BLaER1 treated with 17β-estradiol and CSF1 and Interleukin-3, amounts not matched to agents 10 nM and 100 nM (cell line): ENCODE results near the gene AP2A2.
"Not testable (repeated sequence)": the region's sequence is repeated elsewhere in the genome, so short reads cannot be mapped to it uniquely, and the experiment has no call there.

Experiments
- H3K27ac ChIP-seq, 11 experiments: shearing (Covaris generic); formaldehyde crosslinking; 2 replicates each; pipeline ENCODE4 v1.8.1; 2022
- H3K27me3 ChIP-seq, 11 experiments: shearing (Covaris generic); formaldehyde crosslinking; 2 replicates each; pipeline ENCODE4 v1.8.1; 2022
- H3K36me3 ChIP-seq, 11 experiments: shearing (Covaris generic); formaldehyde crosslinking; 2 replicates each; pipeline ENCODE4 v1.8.1; 2022
- H3K4me1 ChIP-seq, 10 experiments: shearing (Covaris generic); formaldehyde crosslinking; 2 replicates each; pipeline ENCODE4 v1.8.1; 2022
- H3K4me2 ChIP-seq, 11 experiments: shearing (Covaris generic); formaldehyde crosslinking; 2 replicates each; pipeline ENCODE4 v1.8.1; 2022
- H3K4me3 ChIP-seq, 10 experiments: shearing (Covaris generic); formaldehyde crosslinking; 2 replicates each; pipeline ENCODE4 v1.8.1; 2022
- H3K9ac ChIP-seq, 11 experiments: shearing (Covaris generic); formaldehyde crosslinking; 2 replicates each; pipeline ENCODE4 v1.8.1; 2022
- H3K9me3 ChIP-seq, 11 experiments: shearing (Covaris generic); formaldehyde crosslinking; replicated peaks in 1 of 11; 2 replicates each; pipeline ENCODE4 v1.8.1; 2022
- H4K20me1 ChIP-seq, 11 experiments: shearing (Covaris generic); formaldehyde crosslinking; 2 replicates each; pipeline ENCODE4 v1.8.1; 2022
- Cebpa-rat ChIP-seq, 11 experiments: shearing (Covaris generic); IDR thresholded peaks; 2 replicates each; pipeline ENCODE4 v1.8.1; 2022

Gene AP2A2

DNA sequence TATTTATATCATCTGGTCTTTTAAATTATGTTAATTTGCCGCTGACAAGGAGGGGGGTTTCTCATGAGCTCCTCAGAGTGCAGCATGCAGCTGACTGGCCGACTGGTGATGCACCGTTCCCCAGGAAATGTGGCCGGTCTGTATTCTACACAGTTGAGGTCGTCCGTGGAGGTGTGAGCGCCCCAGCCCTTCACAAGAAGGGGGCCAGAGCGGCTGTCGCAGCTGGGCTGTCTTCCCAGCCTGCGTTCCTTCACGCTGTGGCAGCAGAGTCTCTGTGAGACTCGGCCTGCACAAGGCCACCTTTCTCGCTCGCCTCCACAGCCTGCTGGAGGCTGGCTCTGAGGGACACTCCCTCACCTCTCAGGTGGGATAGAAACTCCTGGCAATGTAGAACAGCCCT lies 43.2 kb downstream of the AP2A2 start:
- peak overlapping the region in 8 of 11 experiments; percentile 10 to 69 (median 44); a peak in 13 of 22 replicates for H3K9ac ChIP-seq
- H3K27me3 ChIP-seq: no peaks in the 10 kb centered on the region
- no peaks in the 10 kb centered on the region for H3K9me3 ChIP-seq
- peaks cover 77 to 88% (median 81%) of the 10 kb centered on the region in 10 experiments for H3K4me1 ChIP-seq
- peak overlapping the region in 5 of 11 experiments; percentile 39 to 65 (median 60); a peak in 10 of 22 replicates for H3K27ac ChIP-seq
- peak overlapping the region; percentile 79 to 96 (median 89) for H3K4me2 ChIP-seq
- peaks cover 21 to 74% (median 34%) of the 10 kb centered on the region in 11 experiments for H3K36me3 ChIP-seq
- H3K4me3 ChIP-seq: peak overlapping the region in 4 of 10 experiments; percentile 3 to 43 (median 14); a peak in 3 of 20 replicates
- TF ChIP-seq Cebpa-rat (IDR thresholded peaks at IDR 0.05): no peak
- H4K20me1 ChIP-seq: peaks cover 60 to 98% (median 85%) of the 10 kb centered on the region in 11 experiments

DNA sequence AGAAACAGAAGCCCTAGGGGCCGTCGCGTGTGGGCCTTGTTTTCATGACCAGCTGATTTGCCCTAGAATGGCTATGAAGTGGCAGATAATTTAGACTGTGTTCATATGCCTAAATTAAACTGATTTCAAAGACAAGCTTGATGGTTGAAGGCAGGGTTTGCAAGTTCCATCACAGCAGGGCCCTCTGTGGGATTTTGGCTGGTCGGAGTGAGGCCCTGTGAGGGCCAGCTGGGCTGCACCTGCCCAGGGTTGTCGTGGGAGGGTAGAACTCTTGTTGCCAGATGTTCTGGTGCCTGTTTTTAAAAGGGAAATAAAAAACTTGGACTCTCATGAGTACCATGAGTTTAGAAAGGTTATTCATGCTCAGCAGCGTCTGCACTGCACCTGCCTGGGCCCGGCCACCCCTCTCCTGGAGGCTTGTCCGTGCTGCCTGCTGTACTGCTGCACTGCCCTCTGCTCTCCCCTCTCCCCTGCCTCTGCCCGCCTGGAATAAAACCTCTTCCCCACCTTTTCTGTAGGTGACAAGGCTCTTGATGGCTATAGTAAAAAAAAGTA lies 44.1 kb downstream of the AP2A2 start:
- Histone ChIP-seq H3K27ac (peak overlapping the region in 4 of 11 experiments; percentile 0 to 43 (median 24); a peak in 5 of 22 replicates), H3K4me1 (peaks cover 77 to 94% (median 85%) of the 10 kb centered on the region in 10 experiments), H3K4me3 (peak overlapping the region in 1 of 10 experiments; percentile 5; a peak in 1 of 20 replicates), H3K9me3 (no peaks in the 10 kb centered on the region), H4K20me1 (peaks cover 59 to 98% (median 91%) of the 10 kb centered on the region in 11 experiments), H3K36me3 (peaks cover 18 to 74% (median 31%) of the 10 kb centered on the region in 11 experiments; a peak in 21 of 22 replicates), H3K4me2 (peak overlapping the region; percentile 79 to 96 (median 89)), H3K27me3 (no peaks in the 10 kb centered on the region), H3K9ac (peak overlapping the region in 3 of 11 experiments; percentile 5 to 24 (median 16); a peak in 4 of 22 replicates)
- TF ChIP-seq Cebpa-rat (IDR thresholded peaks at IDR 0.05): no peak

DNA sequence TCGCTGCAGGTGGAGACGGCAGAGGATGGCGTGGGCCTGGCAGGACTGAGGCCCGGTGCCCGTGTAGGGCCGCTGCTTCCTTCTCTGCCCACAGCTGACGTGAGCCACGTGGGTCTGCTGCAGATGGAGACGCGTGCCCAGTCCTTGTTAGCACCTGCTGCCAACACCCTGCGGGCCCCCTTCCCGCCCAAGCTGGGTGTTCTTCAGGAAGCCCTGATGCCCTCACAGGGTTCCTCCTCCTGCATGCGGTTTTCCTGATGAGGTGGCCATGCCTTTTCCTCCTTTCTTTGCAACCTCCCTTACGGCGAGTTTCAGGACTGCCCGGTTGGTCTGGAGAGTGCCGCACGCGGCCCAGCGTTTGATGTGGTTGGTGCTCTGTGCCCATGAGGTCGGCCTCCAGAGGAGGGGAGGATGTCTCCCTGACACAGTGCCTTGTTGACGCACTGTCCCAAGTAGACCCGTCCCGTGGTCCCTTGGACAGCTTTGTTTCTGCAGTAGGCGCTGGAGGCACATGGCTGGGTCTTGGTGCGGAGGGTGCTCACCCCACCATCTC lies 44.7 kb downstream of the AP2A2 start:
- peak overlapping the region in 6 of 11 experiments; percentile 1 to 61 (median 32); a peak in 8 of 22 replicates for H3K27ac ChIP-seq
- no peaks in the 10 kb centered on the region for H3K9me3 ChIP-seq
- peaks cover 77 to 92% (median 86%) of the 10 kb centered on the region in 10 experiments for H3K4me1 ChIP-seq
- H3K4me2 ChIP-seq: peak overlapping the region; percentile 79 to 96 (median 89)
- peaks cover 22 to 80% (median 37%) of the 10 kb centered on the region in 11 experiments for H3K36me3 ChIP-seq
- TF ChIP-seq Cebpa-rat (IDR thresholded peaks at IDR 0.05): no peak
- H3K27me3 ChIP-seq: no peaks in the 10 kb centered on the region
- H3K4me3 ChIP-seq: peak overlapping the region in 2 of 10 experiments; percentile 1 to 5; a peak in 3 of 20 replicates
- H3K9ac ChIP-seq: peak overlapping the region in 4 of 11 experiments; percentile 10 to 57 (median 42); a peak in 4 of 22 replicates
- H4K20me1 ChIP-seq: peaks cover 60 to 100% (median 95%) of the 10 kb centered on the region in 11 experiments

DNA sequence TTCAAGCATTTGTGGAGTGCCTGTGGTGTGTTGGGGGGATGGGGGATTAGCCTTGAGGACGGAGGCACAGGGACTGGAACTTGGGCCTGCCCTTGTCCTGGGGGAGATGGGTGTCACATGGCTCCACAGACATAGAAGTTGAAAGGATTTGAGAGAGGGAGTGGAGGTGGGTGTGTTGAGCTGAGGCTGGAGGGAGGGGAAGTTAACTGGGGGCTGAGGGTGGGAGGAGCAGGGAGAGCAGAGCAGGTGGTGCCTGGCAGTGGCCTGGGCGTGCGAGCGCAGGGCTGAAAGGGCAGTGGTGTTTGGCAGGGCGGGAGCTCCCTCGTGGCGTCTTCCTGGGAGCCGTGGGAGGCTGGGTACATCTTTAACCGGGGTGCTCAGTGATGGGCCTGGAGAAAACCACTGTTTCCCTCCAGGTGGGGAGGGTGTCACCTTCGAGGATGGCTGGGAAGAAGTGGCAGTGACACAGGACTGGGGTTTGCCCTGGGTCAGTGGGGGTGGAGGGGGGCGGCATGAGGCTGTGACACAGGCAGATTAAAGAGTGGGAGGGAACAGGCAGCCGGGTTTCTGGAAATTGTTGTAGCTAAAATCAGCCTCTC lies 45.5 kb downstream of the AP2A2 start:
- H4K20me1 ChIP-seq: peaks cover 66 to 100% (median 95%) of the 10 kb centered on the region in 11 experiments
- peaks cover 78 to 92% (median 88%) of the 10 kb centered on the region in 10 experiments for H3K4me1 ChIP-seq
- H3K9ac ChIP-seq: peak overlapping the region in 5 of 11 experiments; percentile 17 to 57 (median 42); a peak in 6 of 22 replicates
- no peak for TF ChIP-seq Cebpa-rat (IDR thresholded peaks at IDR 0.05)
- no peaks in the 10 kb centered on the region for H3K9me3 ChIP-seq
- H3K27me3 ChIP-seq: no peaks in the 10 kb centered on the region
- H3K4me2 ChIP-seq: peak overlapping the region; percentile 79 to 96 (median 89)
- H3K4me3 ChIP-seq: peak overlapping the region in 2 of 10 experiments; percentile 1 to 5; a peak in 2 of 20 replicates
- H3K27ac ChIP-seq: peak overlapping the region in 5 of 11 experiments; percentile 18 to 61 (median 37); a peak in 6 of 22 replicates
- peaks cover 22 to 80% (median 41%) of the 10 kb centered on the region in 11 experiments for H3K36me3 ChIP-seq

DNA sequence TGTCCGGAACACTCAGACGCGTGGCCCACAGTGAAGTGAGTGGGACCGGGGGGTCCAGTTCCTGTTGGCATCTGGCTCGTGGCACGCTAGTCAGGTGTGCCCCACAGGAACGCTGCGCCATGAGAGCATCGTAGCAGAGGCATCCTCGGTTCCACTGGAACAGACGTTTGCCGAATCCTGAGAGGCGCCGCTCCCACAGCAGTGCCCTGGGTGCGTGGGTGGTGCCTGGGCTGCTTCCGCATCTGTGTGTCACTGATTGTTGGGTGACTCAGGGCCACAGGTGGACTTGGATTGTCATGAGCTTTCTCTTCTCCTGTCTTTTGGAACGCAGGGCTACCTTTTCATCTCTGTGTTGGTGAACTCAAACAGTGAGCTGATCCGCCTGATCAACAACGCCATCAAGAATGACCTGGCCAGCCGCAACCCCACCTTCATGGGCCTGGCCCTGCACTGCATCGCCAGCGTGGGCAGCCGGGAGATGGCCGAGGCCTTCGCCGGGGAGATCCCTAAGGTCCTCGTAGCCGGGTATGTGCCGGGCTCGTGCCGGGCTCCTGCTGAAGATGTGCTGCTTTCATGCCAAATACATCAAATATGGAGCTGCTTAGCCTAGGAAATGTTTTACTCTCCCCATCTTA lies 46.2 kb downstream of the AP2A2 start:
- Histone ChIP-seq H3K4me2 (peak overlapping the region; percentile 79 to 96 (median 89)), H3K9me3 (no peaks in the 10 kb centered on the region), H3K9ac (peak overlapping the region in 4 of 11 experiments; percentile 39 to 57 (median 44); a peak in 6 of 22 replicates), H3K4me3 (no peak overlapping the region; a peak in 2 of 20 replicates), H3K36me3 (peaks cover 24 to 84% (median 42%) of the 10 kb centered on the region in 11 experiments), H3K27ac (peak overlapping the region in 3 of 11 experiments; percentile 4 to 61 (median 37); a peak in 4 of 22 replicates), H3K27me3 (no peaks in the 10 kb centered on the region), H4K20me1 (peaks cover 71 to 100% (median 95%) of the 10 kb centered on the region in 11 experiments), H3K4me1 (peaks cover 76 to 92% (median 88%) of the 10 kb centered on the region in 10 experiments)
- no peak for TF ChIP-seq Cebpa-rat (IDR thresholded peaks at IDR 0.05)

DNA sequence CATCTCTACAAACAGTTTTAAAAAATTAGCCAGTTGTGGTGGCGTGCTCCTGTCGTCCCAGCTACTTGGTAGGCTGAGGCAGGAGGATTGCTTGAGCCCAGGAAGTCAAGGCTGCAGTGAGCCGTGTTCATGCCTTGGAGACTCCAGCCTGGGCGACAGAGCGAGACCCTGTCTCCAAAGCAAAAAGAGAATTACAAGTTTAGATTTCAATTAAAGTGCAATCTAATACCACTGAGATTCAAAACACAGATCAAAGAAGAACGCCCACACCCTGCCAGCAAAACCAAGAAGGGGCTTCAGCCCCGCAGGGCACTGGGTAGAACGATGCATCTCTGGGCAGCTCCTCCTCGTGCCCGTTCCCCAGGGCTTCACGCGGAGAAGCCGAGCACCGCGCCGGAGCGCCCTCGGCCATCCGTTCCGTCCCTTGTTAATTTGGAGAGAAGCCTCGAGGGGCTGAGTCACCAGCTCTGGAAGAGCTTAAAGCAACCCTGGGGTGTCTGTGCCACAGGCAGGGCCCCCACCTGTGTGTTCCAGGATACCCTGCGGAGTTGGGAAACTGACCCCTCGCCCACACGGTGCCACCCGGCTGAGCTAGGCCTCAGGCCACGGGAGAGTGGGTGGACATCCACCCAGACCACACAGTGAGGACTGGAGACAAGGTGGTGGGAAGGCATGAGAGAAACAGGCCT lies 47.0 kb downstream of the AP2A2 start:
- Histone ChIP-seq H3K27me3 (no peaks in the 10 kb centered on the region), H3K36me3 (peaks cover 30 to 89% (median 50%) of the 10 kb centered on the region in 11 experiments), H4K20me1 (peaks cover 79 to 100% (median 97%) of the 10 kb centered on the region in 11 experiments), H3K4me1 (peaks cover 76 to 92% (median 88%) of the 10 kb centered on the region in 10 experiments), H3K9me3 (no peaks in the 10 kb centered on the region), H3K4me2 (peak overlapping the region; percentile 79 to 96 (median 89); a peak in 21 of 22 replicates), H3K9ac (peak overlapping the region in 8 of 11 experiments; percentile 11 to 57 (median 42); a peak in 10 of 22 replicates), H3K27ac (peak overlapping the region in 3 of 11 experiments; percentile 28 to 61 (median 36); a peak in 3 of 22 replicates), H3K4me3 (no peak overlapping the region; a peak in 1 of 20 replicates)
- TF ChIP-seq Cebpa-rat (IDR thresholded peaks at IDR 0.05): no peak

DNA sequence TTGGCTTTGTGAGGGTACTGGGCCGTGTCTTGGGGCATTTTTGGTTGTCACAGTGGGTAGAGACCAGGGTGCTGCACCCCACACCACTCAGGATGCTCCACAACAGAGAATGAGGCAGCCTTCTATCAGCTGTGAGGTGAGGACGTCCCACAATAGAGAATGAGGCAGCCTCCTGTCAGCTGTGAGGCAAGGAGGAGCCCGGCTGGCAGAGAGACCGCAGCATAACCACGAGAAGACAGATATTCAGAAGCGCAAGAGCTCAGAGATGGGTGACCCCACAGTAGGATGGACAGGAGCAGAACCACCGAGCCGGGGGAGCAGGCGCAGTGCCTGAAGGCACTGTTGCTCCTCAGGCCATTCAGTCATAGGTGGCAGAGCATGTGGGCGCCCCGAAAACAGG lies 47.6 kb downstream of the AP2A2 start:
- H3K4me3 ChIP-seq: no peak overlapping the region
- peaks cover 76 to 92% (median 88%) of the 10 kb centered on the region in 10 experiments for H3K4me1 ChIP-seq
- peak overlapping the region in 3 of 11 experiments; percentile 28 to 61 (median 36); a peak in 2 of 22 replicates for H3K27ac ChIP-seq
- TF ChIP-seq Cebpa-rat (IDR thresholded peaks at IDR 0.05): no peak
- H3K27me3 ChIP-seq: no peaks in the 10 kb centered on the region
- H3K9me3 ChIP-seq: no peaks in the 10 kb centered on the region
- peaks cover 36 to 95% (median 56%) of the 10 kb centered on the region in 11 experiments for H3K36me3 ChIP-seq
- peak overlapping the region; percentile 79 to 96 (median 89); a peak in 20 of 22 replicates for H3K4me2 ChIP-seq
- H4K20me1 ChIP-seq: peaks cover 80 to 100% (median 97%) of the 10 kb centered on the region in 11 experiments
- peak overlapping the region in 7 of 11 experiments; percentile 11 to 57 (median 39); a peak in 9 of 22 replicates for H3K9ac ChIP-seq

DNA sequence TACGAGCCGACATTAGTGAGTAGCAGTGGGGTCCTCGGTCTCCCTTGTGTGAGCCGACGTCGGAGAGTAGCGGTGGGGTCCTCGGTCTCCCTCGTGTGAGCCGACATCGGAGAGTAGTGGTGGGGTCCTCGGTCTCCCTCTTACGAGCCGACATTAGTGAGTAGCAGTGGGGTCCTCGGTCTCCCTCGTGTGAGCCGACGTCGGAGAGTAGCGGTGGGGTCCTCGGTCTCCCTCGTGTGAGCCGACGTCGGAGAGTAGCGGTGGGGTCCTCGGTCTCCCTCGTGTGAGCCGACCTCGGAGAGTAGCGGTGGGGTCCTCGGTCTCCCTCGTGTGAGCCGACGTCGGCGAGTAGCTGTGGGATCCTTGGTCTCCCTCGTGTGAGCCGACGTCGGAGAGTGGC lies 49.7 kb downstream of the AP2A2 start:
- not testable (repeated sequence) for H3K27me3 ChIP-seq, H3K9me3 ChIP-seq, H3K9ac ChIP-seq, H3K4me3 ChIP-seq, H3K27ac ChIP-seq
- peaks cover 36 to 96% (median 62%) of the 10 kb centered on the region in 11 experiments for H3K36me3 ChIP-seq
- peak overlapping the region in 5 of 11 experiments; percentile 66 to 84 (median 80); a peak in 6 of 22 replicates for H3K4me2 ChIP-seq
- peaks cover 67 to 98% (median 90%) of the 10 kb centered on the region in 11 experiments for H4K20me1 ChIP-seq
- peaks cover 63 to 89% (median 84%) of the 10 kb centered on the region in 10 experiments for H3K4me1 ChIP-seq
